ENCODE results near the gene PTPRO.

Gene PTPRO

GRCh38 chr12:15527201-15528080 lies 205.1 kb downstream of the PTPRO start:
- H3K4me3 Mint-ChIP-seq, result no peak overlapping the region
- ATAC-seq (replicated peaks) (no peak), DNase-seq (no peak)
- H3K9me3 Mint-ChIP-seq, result no peaks in the 10 kb centered on the region
- peaks cover 0 to under 1% of the 10 kb centered on the region in 2 donors for H3K4me1 Mint-ChIP-seq (ENCODE audit: low read depth in 2 of 2)
- peaks cover 19 to 21% of the 10 kb centered on the region in 2 donors for H3K27me3 Mint-ChIP-seq
- H3K36me3 Mint-ChIP-seq (ENCODE audit: insufficient read depth), result no peaks in the 10 kb centered on the region
- no peak overlapping the region for H3K27ac Mint-ChIP-seq

- no peak overlapping the region for H3K27ac Mint-ChIP-seq
- peaks cover 19 to 21% of the 10 kb centered on the region in 2 donors for H3K27me3 Mint-ChIP-seq
- DNase-seq, result no peak
- no peak for ATAC-seq (replicated peaks)
- H3K9me3 Mint-ChIP-seq, result no peaks in the 10 kb centered on the region
- H3K4me3 Mint-ChIP-seq, result no peak overlapping the region
- no peaks in the 10 kb centered on the region for H3K36me3 Mint-ChIP-seq (ENCODE audit: insufficient read depth)
- peaks cover 0 to 1% of the 10 kb centered on the region in 2 donors for H3K4me1 Mint-ChIP-seq (ENCODE audit: low read depth in 2 of 2)
Observed at GRCh38 chr12:15528666-15529065, 206.4 kb downstream of the PTPRO start.

- no peak for DNase-seq
Observed at GRCh38 chr12:15530361-15530760, 208.1 kb downstream of the PTPRO start.

GRCh38 chr12:15532364-15532977 lies 210.2 kb downstream of the PTPRO start:
- H3K4me3 Mint-ChIP-seq, result no peak overlapping the region
- H3K36me3 Mint-ChIP-seq (ENCODE audit: insufficient read depth), result no peaks in the 10 kb centered on the region
- H3K27ac Mint-ChIP-seq, result no peak overlapping the region

More at GRCh38 chr12:15530361-15530760, 208.1 kb downstream of the PTPRO start:
- ATAC-seq (replicated peaks), result no peak
- peaks cover 3 to 4% of the 10 kb centered on the region in 2 donors for H3K27me3 Mint-ChIP-seq
- peaks cover 9% of the 10 kb centered on the region in 2 donors for H3K4me1 Mint-ChIP-seq (ENCODE audit: low read depth in 2 of 2)
- no peak overlapping the region for H3K4me3 Mint-ChIP-seq
- H3K36me3 Mint-ChIP-seq (ENCODE audit: insufficient read depth), result no peaks in the 10 kb centered on the region
- no peaks in the 10 kb centered on the region for H3K9me3 Mint-ChIP-seq
- no peak overlapping the region for H3K27ac Mint-ChIP-seq

GRCh38 chr12:15534322-15534721 lies 212.0 kb downstream of the PTPRO start:
- DNase-seq, result peak in 1 of 3 experiments; percentile 3
- Mint-ChIP-seq H3K4me3 (peak overlapping the region; percentile 39 to 66), H3K36me3 (ENCODE audit: insufficient read depth) (no peaks in the 10 kb centered on the region)

More at GRCh38 chr12:15532364-15532977, 210.2 kb downstream of the PTPRO start:
- Mint-ChIP-seq H3K9me3 (no peaks in the 10 kb centered on the region), H3K4me1 (ENCODE audit: low read depth in 2 of 2) (peaks cover 9% of the 10 kb centered on the region in 2 donors), H3K27me3 (no peaks in the 10 kb centered on the region)
- DNase-seq (no peak), ATAC-seq (replicated peaks) (peak; percentile 47)

GRCh38 chr12:15534874-15535273 lies 212.6 kb downstream of the PTPRO start:
- ATAC-seq (replicated peaks) (no peak), DNase-seq (no peak)
- Mint-ChIP-seq H3K4me1 (ENCODE audit: low read depth in 2 of 2) (peaks cover 9% of the 10 kb centered on the region in 2 donors), H3K27ac (no peak overlapping the region), H3K4me3 (peak overlapping the region in 1 of 2 donors; percentile 66), H3K36me3 (ENCODE audit: insufficient read depth) (no peaks in the 10 kb centered on the region), H3K27me3 (no peaks in the 10 kb centered on the region), H3K9me3 (no peaks in the 10 kb centered on the region)

More at GRCh38 chr12:15534322-15534721, 212.0 kb downstream of the PTPRO start:
- Mint-ChIP-seq H3K9me3 (no peaks in the 10 kb centered on the region), H3K4me1 (ENCODE audit: low read depth in 2 of 2) (peaks cover 9% of the 10 kb centered on the region in 2 donors), H3K27ac (peak overlapping the region in 1 of 2 donors; percentile 77), H3K27me3 (no peaks in the 10 kb centered on the region)
- ATAC-seq (replicated peaks), result peak; percentile 70

- H3K27me3 Mint-ChIP-seq, result no peaks in the 10 kb centered on the region
- no peaks in the 10 kb centered on the region for H3K9me3 Mint-ChIP-seq
- peaks cover 9% of the 10 kb centered on the region in 2 donors for H3K4me1 Mint-ChIP-seq (ENCODE audit: low read depth in 2 of 2)
- H3K27ac Mint-ChIP-seq, result no peak overlapping the region
- no peak for ATAC-seq (replicated peaks)
- no peak for DNase-seq
- H3K4me3 Mint-ChIP-seq, result no peak overlapping the region
- H3K36me3 Mint-ChIP-seq (ENCODE audit: insufficient read depth), result no peaks in the 10 kb centered on the region
Observed at GRCh38 chr12:15535352-15535781, 213.1 kb downstream of the PTPRO start.

- Mint-ChIP-seq H3K4me3 (no peak overlapping the region), H3K27me3 (no peaks in the 10 kb centered on the region), H3K27ac (no peak overlapping the region), H3K4me1 (ENCODE audit: low read depth in 2 of 2) (peaks cover 9% of the 10 kb centered on the region in 2 donors), H3K36me3 (ENCODE audit: insufficient read depth) (no peaks in the 10 kb centered on the region), H3K9me3 (no peaks in the 10 kb centered on the region)
- DNase-seq (no peak), ATAC-seq (replicated peaks) (no peak)
Observed at GRCh38 chr12:15536446-15536845, 214.1 kb downstream of the PTPRO start.

- H3K27me3 Mint-ChIP-seq, result peaks cover 6 to 10% of the 10 kb centered on the region in 2 donors
- H3K36me3 Mint-ChIP-seq (ENCODE audit: insufficient read depth), result no peaks in the 10 kb centered on the region
- ATAC-seq (replicated peaks) (no peak), DNase-seq (no peak)
- no peak overlapping the region for H3K4me3 Mint-ChIP-seq
- H3K27ac Mint-ChIP-seq, result no peak overlapping the region
- no peaks in the 10 kb centered on the region for H3K9me3 Mint-ChIP-seq
- peaks cover 6 to 9% of the 10 kb centered on the region in 2 donors for H3K4me1 Mint-ChIP-seq (ENCODE audit: low read depth in 2 of 2)
Observed at GRCh38 chr12:15538881-15539280, 216.6 kb downstream of the PTPRO start.

GRCh38 chr12:15540005-15540404 lies 217.7 kb downstream of the PTPRO start:
- Mint-ChIP-seq H3K36me3 (ENCODE audit: insufficient read depth) (no peaks in the 10 kb centered on the region), H3K27ac (no peak overlapping the region), H3K27me3 (peaks cover 8 to 21% of the 10 kb centered on the region in 2 donors), H3K4me1 (ENCODE audit: low read depth in 2 of 2) (no peaks in the 10 kb centered on the region), H3K9me3 (no peaks in the 10 kb centered on the region), H3K4me3 (no peak overlapping the region)
- ATAC-seq (replicated peaks) (no peak), DNase-seq (no peak)

GRCh38 chr12:15540469-15540872 lies 218.2 kb downstream of the PTPRO start:
- no peak overlapping the region for H3K4me3 Mint-ChIP-seq
- no peaks in the 10 kb centered on the region for H3K36me3 Mint-ChIP-seq (ENCODE audit: insufficient read depth)
- no peak overlapping the region for H3K27ac Mint-ChIP-seq
- H3K27me3 Mint-ChIP-seq, result peaks cover 8 to 22% of the 10 kb centered on the region in 2 donors
- DNase-seq, result no peak
- H3K4me1 Mint-ChIP-seq (ENCODE audit: low read depth in 2 of 2), result no peaks in the 10 kb centered on the region
- no peak for ATAC-seq (replicated peaks)
- no peaks in the 10 kb centered on the region for H3K9me3 Mint-ChIP-seq

- no peak for ATAC-seq (replicated peaks)
- no peak for DNase-seq
- no peak overlapping the region for H3K4me3 Mint-ChIP-seq
- no peaks in the 10 kb centered on the region for H3K36me3 Mint-ChIP-seq (ENCODE audit: insufficient read depth)
- no peak overlapping the region for H3K27ac Mint-ChIP-seq
- no peaks in the 10 kb centered on the region for H3K4me1 Mint-ChIP-seq (ENCODE audit: low read depth in 2 of 2)
- H3K9me3 Mint-ChIP-seq, result no peaks in the 10 kb centered on the region
- peaks cover 8 to 22% of the 10 kb centered on the region in 2 donors for H3K27me3 Mint-ChIP-seq
Observed at GRCh38 chr12:15541996-15542631, 219.8 kb downstream of the PTPRO start.

- no peak overlapping the region for H3K27ac Mint-ChIP-seq
- no peak for DNase-seq
- H3K4me1 Mint-ChIP-seq (ENCODE audit: low read depth in 2 of 2), result no peaks in the 10 kb centered on the region
- H3K27me3 Mint-ChIP-seq, result peaks cover 8 to 22% of the 10 kb centered on the region in 2 donors
- no peaks in the 10 kb centered on the region for H3K9me3 Mint-ChIP-seq
- ATAC-seq (replicated peaks), result no peak
- H3K4me3 Mint-ChIP-seq, result no peak overlapping the region
- no peaks in the 10 kb centered on the region for H3K36me3 Mint-ChIP-seq (ENCODE audit: insufficient read depth)
Observed at GRCh38 chr12:15543347-15543746, 221.0 kb downstream of the PTPRO start.
